K562 (cell line): ENCODE measurements around the gene G6PC3. TPM values are rescaled to one million over a fixed set of nuclear protein-coding genes. Genes with fewer than 3 reads are reported as not detected.

Experiments used
- ARNT ChIP-seq, 2 experiments: fragments of 450-650 bp; IDR thresholded peaks; 2 replicates each; pipeline ENCODE4 v1.6.1; 2016; ENCODE audit warnings: mild to moderate bottlenecking in 1 of 2
- BRCA1 ChIP-seq, 2 experiments: fragments of 450-650 bp in 1 of 2; sonication (generic) in 1 of 2; formaldehyde crosslinking in 1 of 2; IDR thresholded peaks; 2 replicates each; pipeline versions ENCODE4 v1.5.0 to v1.6.1; 2017 to 2020; ENCODE audit warnings: mild to moderate bottlenecking in 1 of 2, missing genetic modification reagents in 1 of 2
- EHMT2 ChIP-seq: fragments of 450-650 bp; IDR thresholded peaks from 2 replicates; pipeline ENCODE4 v1.6.1; 2018; ENCODE audit warnings: antibody characterized with exemption
- ETV1 ChIP-seq: fragments of 450-650 bp; conservative IDR thresholded peaks from 2 replicates; pipeline ENCODE4 v1.6.1; 2016; ENCODE audit warnings: missing genetic modification characterization, control low read depth, low read depth, missing compliant biosample characterization
- FOXJ3 ChIP-seq: sonication (generic); formaldehyde crosslinking; IDR thresholded peaks from 2 replicates; pipeline ENCODE4 v1.4.0; 2020; ENCODE audit warnings: mild to moderate bottlenecking, missing genetic modification reagents
- FOXP1 ChIP-seq: sonication (generic); formaldehyde crosslinking; IDR thresholded peaks from 2 replicates; pipeline ENCODE4 v1.8.0; 2022; ENCODE audit warnings: mild to moderate bottlenecking, missing genetic modification reagents
- GABPB2 ChIP-seq: fragments of 250-450 bp; sonication (Bioruptor Pico); conservative IDR thresholded peaks from 2 replicates; pipeline ENCODE4 v1.5.1; 2021; ENCODE audit warnings: mild to moderate bottlenecking
- GTF2E2 ChIP-seq: fragments of 200-800 bp; sonication (Bioruptor generic); IDR thresholded peaks from 2 replicates; pipeline ENCODE4 v1.6.1; 2016; ENCODE audit warnings: missing genetic modification characterization, missing compliant biosample characterization
- GTF3C2 ChIP-seq: IDR thresholded peaks from 3 replicates; pipeline ENCODE4 v1.6.1; 2011; ENCODE audit warnings: borderline replicate concordance, mild to moderate bottlenecking, moderate library complexity; ENCODE audit not compliant: insufficient read length; ENCODE audit errors: extremely low read depth
- HDAC3 ChIP-seq: fragments of 450-650 bp; IDR thresholded peaks from 2 replicates; pipeline ENCODE4 v1.6.1; 2018; ENCODE audit warnings: borderline replicate concordance, mild to moderate bottlenecking, moderate library complexity; ENCODE audit not compliant: partially characterized antibody
- HDAC6 ChIP-seq: IDR thresholded peaks from 2 replicates; pipeline ENCODE4 v1.6.1; 2012; ENCODE audit warnings: low read depth, mild to moderate bottlenecking, control low read depth, inconsistent platforms, low read length, moderate library complexity
- HES1 ChIP-seq: fragments of 450-650 bp; IDR thresholded peaks from 2 replicates; pipeline ENCODE4 v1.6.1; 2016; ENCODE audit warnings: low read depth, mild to moderate bottlenecking, moderate library complexity
- JUND ChIP-seq, 2 experiments: IDR thresholded peaks; 2 replicates in 1 of 2; 3 replicates in 1 of 2; pipeline ENCODE4 v1.6.1; 2011; ENCODE audit warnings: borderline replicate concordance in 2 of 2, low read depth in 2 of 2, low read length in 2 of 2, improper control_type of control experiment in 1 of 2, missing biosample characterization in 1 of 2, missing genetic modification characterization in 1 of 2, missing genetic modification reagents in 1 of 2
- KLF16 ChIP-seq: IDR thresholded peaks from 2 replicates; pipeline ENCODE4 v1.6.1; 2016; ENCODE audit warnings: antibody characterized with exemption
- MCM7 ChIP-seq, 2 experiments: fragments of 450-650 bp; IDR thresholded peaks; 2 replicates each; pipeline ENCODE4 v1.6.1; 2016 to 2018
- NKRF ChIP-seq: fragments of 450-650 bp; IDR thresholded peaks from 2 replicates; pipeline ENCODE4 v1.6.1; 2016; ENCODE audit warnings: borderline replicate concordance
- NR2F6 ChIP-seq: fragments of 450-650 bp; formaldehyde crosslinking; IDR thresholded peaks from 2 replicates; pipeline ENCODE4 v1.4.0; 2020; ENCODE audit warnings: mild to moderate bottlenecking
- RFX5 ChIP-seq: IDR thresholded peaks from 2 replicates; pipeline ENCODE4 v1.6.1; 2011; ENCODE audit warnings: low read depth, mild to moderate bottlenecking, improper control_type of control experiment, low read length
- TCFL5 ChIP-seq: fragments of 250-450 bp; sonication (Bioruptor Pico); conservative IDR thresholded peaks from 2 replicates; pipeline ENCODE4 v1.6.1; 2021; ENCODE audit warnings: mild to moderate bottlenecking, moderate library complexity, matching md5 sums
- ZNF175 ChIP-seq: fragments of 200-800 bp; sonication (Bioruptor generic); IDR thresholded peaks from 2 replicates; pipeline ENCODE4 v1.6.1; 2016; ENCODE audit warnings: low read depth, mild to moderate bottlenecking, missing genetic modification characterization, missing compliant biosample characterization
- ZNF764 ChIP-seq: fragments of 250-450 bp; sonication (Bioruptor Pico); IDR thresholded peaks from 2 replicates; pipeline ENCODE4 v1.4.0; 2020; ENCODE audit warnings: low read depth, mild to moderate bottlenecking, moderate library complexity
- ZNF77 ChIP-seq: fragments of 250-450 bp; sonication (Bioruptor Pico); IDR thresholded peaks from 2 replicates; pipeline ENCODE4 v1.5.0; 2020
- polyA plus RNA-seq, 8 experiments: library from polyadenylated mRNA; depleted of rRNA in 4 of 8; stranded (reverse) in 5 of 8; unstranded in 3 of 8; fragments of >200 nt; fragmentation: Nextera tagmentation in 2 of 8; fragmentation: Illumina TruSeq in 1 of 8; extraction: Ambion mirVana in 2 of 8; extraction: Trizol in 1 of 8; gene quantifications; 2 replicates each; pipeline versions ENCODE4 v1.2.1 to v1.2.3, GENCODE V29; 2011 to 2014; ENCODE audit warnings: inconsistent platforms in 1 of 8, missing spikeins in 1 of 8
- total RNA-seq, 7 experiments: library from RNA; depleted of rRNA in 6 of 7; stranded (reverse); fragments of >200 nt in 6 of 7; fragmentation: Illumina TruSeq in 2 of 7; extraction: Trizol in 2 of 7; gene quantifications; 2 replicates each; pipeline versions ENCODE4 v1.2.1 to v1.2.3, GENCODE V29; 2011 to 2021; ENCODE audit warnings: low replicate concordance in 1 of 7

Gene G6PC3
- total and polyA plus RNA-seq, 9 of the 15 experiments (the other 6 are each of a cell fraction or from before 2014, with no cell fraction given) = 10.4 to 57.8 (median 31.1) TPM

GRCh38 chr17:44086364-44087311 lies 16.1 kb downstream of the G6PC3 start (continued):
- TF ChIP-seq KLF16 (no peak), NR2F6 (CRISPR knock-in tag) (no peak), ZNF77 (CRISPR knock-in tag) (no peak), ETV1 (tag) (no peak), NKRF (peak; percentile 43; the same call in 1 of the 2 replicates), HDAC3 (no peak), ZNF175 (CRISPR knock-in tag) (no peak), HDAC6 (no peak), GTF2E2 (tag) (no peak), FOXJ3 (no peak), ARNT (IDR thresholded peaks at IDR 0.05) (no peak), TCFL5 (CRISPR knock-in tag) (no peak), EHMT2 (no peak), GTF3C2 (no peak), RFX5 (no peak), HES1 (peak; percentile 66), GABPB2 (CRISPR knock-in tag) (no peak), JUND (IDR thresholded peaks at IDR 0.05; ENCODE audit: borderline replicate concordance, low read depth, low read length) (peak; percentile 91), JUND (tag; IDR thresholded peaks at IDR 0.05; ENCODE audit: borderline replicate concordance, low read depth, low read length) (peak; percentile 62; the same call in 1 of the 3 replicates), ZNF764 (CRISPR knock-in tag) (no peak), BRCA1 (IDR thresholded peaks at IDR 0.05) (no peak), BRCA1 (CRISPR knock-in tag; IDR thresholded peaks at IDR 0.05) (no peak), MCM7 (IDR thresholded peaks at IDR 0.05) (no peak), FOXP1 (no peak; the same call in 1 of the 2 replicates)
